NCI-H2227 treated with DMSO at 0.1 percent for 48 hours (cell line): ENCODE results near the gene CELSR1.
"Not testable (repeated sequence)": the region's sequence is repeated elsewhere in the genome, so short reads cannot be mapped to it uniquely, and the experiment has no call there.

Experiments used
- DNase-seq: peaks from one replicate; lab custom pipeline; 2025; lab: John Stamatoyannopoulos, UW

CELSR1 gene

GRCh38 chr22:46511151-46512038, 26.0 kb downstream of the CELSR1 start:
- DNase-seq = no peak

GRCh38 chr22:46509416-46510089, 27.9 kb downstream of the CELSR1 start:
- no peak for DNase-seq

- no peak for DNase-seq
Observed at GRCh38 chr22:46508491-46508999, 28.9 kb downstream of the CELSR1 start.

GRCh38 chr22:46507451-46508425, 29.7 kb downstream of the CELSR1 start:
- DNase-seq = no peak

- no peak for DNase-seq
Observed at GRCh38 chr22:46504584-46504983, 32.8 kb downstream of the CELSR1 start.

GRCh38 chr22:46502440-46503175, 34.8 kb downstream of the CELSR1 start:
- DNase-seq = no peak

- no peak for DNase-seq
Observed at GRCh38 chr22:46501701-46502100, 35.7 kb downstream of the CELSR1 start.

GRCh38 chr22:46501265-46501664, 36.2 kb downstream of the CELSR1 start:
- DNase-seq = not testable (repeated sequence)

GRCh38 chr22:46500201-46500600, 37.2 kb downstream of the CELSR1 start:
- DNase-seq = peak; percentile 80

GRCh38 chr22:46499805-46500189, 37.6 kb downstream of the CELSR1 start:
- DNase-seq = no peak

GRCh38 chr22:46491946-46492345, 45.5 kb downstream of the CELSR1 start:
- DNase-seq = no peak

- no peak for DNase-seq
Observed at GRCh38 chr22:46490538-46490937, 46.9 kb downstream of the CELSR1 start.

GRCh38 chr22:46486996-46487717, 50.3 kb downstream of the CELSR1 start:
- DNase-seq = no peak

- no peak for DNase-seq
Observed at GRCh38 chr22:46484861-46485595, 52.4 kb downstream of the CELSR1 start.

GRCh38 chr22:46484156-46484860, 53.1 kb downstream of the CELSR1 start:
- no peak for DNase-seq

- no peak for DNase-seq
Observed at GRCh38 chr22:46483353-46483752, 54.1 kb downstream of the CELSR1 start.

- DNase-seq = no peak
Observed at GRCh38 chr22:46482056-46482675, 55.3 kb downstream of the CELSR1 start.

- DNase-seq = no peak
Observed at GRCh38 chr22:46481386-46481785, 56.0 kb downstream of the CELSR1 start.

GRCh38 chr22:46480396-46480795, 57.0 kb downstream of the CELSR1 start:
- DNase-seq = no peak
